Memory B cell (primary cell): ENCODE results near the gene CMIP.

Experiments used
- ATAC-seq: fragments of 150-1000 bp; cut with Tn5 transposase; 2 replicates; pipeline ENCODE4 v1.10.0; 2021; ENCODE audit warnings: low read depth, mild to moderate bottlenecking, moderate library complexity
- DNase-seq, 2 donors: peaks; one replicate each; pipeline ENCODE4 v3.0.0; 2022; ENCODE audit warnings: low spot score in 2 of 2
- H3K27ac Mint-ChIP-seq: one replicate; pipeline ENCODE4 v1.8.0; 2022; ENCODE audit warnings: mild to moderate bottlenecking, moderate library complexity, mixed read lengths
- H3K27me3 Mint-ChIP-seq: one replicate; pipeline ENCODE4 v1.8.0; 2022; ENCODE audit warnings: mixed read lengths
- H3K36me3 Mint-ChIP-seq: one replicate; pipeline ENCODE4 v1.8.0; 2022; ENCODE audit warnings: mild to moderate bottlenecking, mixed read lengths
- H3K4me1 Mint-ChIP-seq: one replicate; pipeline ENCODE4 v1.8.0; 2022; ENCODE audit warnings: mixed read lengths
- H3K4me3 Mint-ChIP-seq: one replicate; pipeline ENCODE4 v1.8.0; 2022; ENCODE audit warnings: mild to moderate bottlenecking, moderate library complexity, mixed read lengths
- H3K9me3 Mint-ChIP-seq: one replicate; pipeline ENCODE4 v1.8.0; 2022; ENCODE audit warnings: mixed read lengths

Gene CMIP

GRCh38 chr16:81611721-81612120 lies 167.1 kb downstream of the CMIP start:
- Mint-ChIP-seq H3K27ac (peak overlapping the region; percentile 12), H3K9me3 (no peaks in the 10 kb centered on the region), H3K4me3 (no peak overlapping the region)

GRCh38 chr16:81612351-81613163 lies 167.9 kb downstream of the CMIP start:
- H3K36me3 Mint-ChIP-seq: peaks cover 9% of the 10 kb centered on the region
- no peaks in the 10 kb centered on the region for H3K27me3 Mint-ChIP-seq
- no peak for DNase-seq

More at GRCh38 chr16:81611721-81612120, 167.1 kb downstream of the CMIP start:
- Mint-ChIP-seq H3K36me3 (peaks cover 9% of the 10 kb centered on the region), H3K27me3 (no peaks in the 10 kb centered on the region), H3K4me1 (peaks cover 22% of the 10 kb centered on the region)
- no peak for ATAC-seq
- DNase-seq: no peak

GRCh38 chr16:81614171-81614570 lies 169.6 kb downstream of the CMIP start:
- Mint-ChIP-seq H3K27me3 (no peaks in the 10 kb centered on the region), H3K36me3 (peaks cover 10% of the 10 kb centered on the region), H3K4me3 (no peak overlapping the region), H3K4me1 (peaks cover 15% of the 10 kb centered on the region), H3K9me3 (no peaks in the 10 kb centered on the region), H3K27ac (no peak overlapping the region)
- no peak for DNase-seq
- ATAC-seq: no peak

More at GRCh38 chr16:81612351-81613163, 167.9 kb downstream of the CMIP start:
- Mint-ChIP-seq H3K4me3 (no peak overlapping the region), H3K4me1 (peaks cover 23% of the 10 kb centered on the region), H3K9me3 (no peaks in the 10 kb centered on the region), H3K27ac (no peak overlapping the region)
- ATAC-seq: no peak

- no peak for DNase-seq
- H3K9me3 Mint-ChIP-seq: no peaks in the 10 kb centered on the region
- no peak for ATAC-seq
- no peak overlapping the region for H3K27ac Mint-ChIP-seq
- H3K36me3 Mint-ChIP-seq: peaks cover 7% of the 10 kb centered on the region
- H3K4me3 Mint-ChIP-seq: no peak overlapping the region
- no peaks in the 10 kb centered on the region for H3K27me3 Mint-ChIP-seq
- H3K4me1 Mint-ChIP-seq: peaks cover 9% of the 10 kb centered on the region
Measured at GRCh38 chr16:81614654-81615359, 170.2 kb downstream of the CMIP start.

- Mint-ChIP-seq H3K4me1 (peaks cover 9% of the 10 kb centered on the region), H3K27ac (no peak overlapping the region), H3K4me3 (no peak overlapping the region), H3K36me3 (peaks cover 7% of the 10 kb centered on the region), H3K27me3 (no peaks in the 10 kb centered on the region), H3K9me3 (no peaks in the 10 kb centered on the region)
- ATAC-seq (no peak), DNase-seq (no peak)
Measured at GRCh38 chr16:81615411-81615810, 170.8 kb downstream of the CMIP start.

GRCh38 chr16:81615833-81616232 lies 171.2 kb downstream of the CMIP start:
- DNase-seq (no peak), ATAC-seq (no peak)
- Mint-ChIP-seq H3K27me3 (no peaks in the 10 kb centered on the region), H3K36me3 (peaks cover 7% of the 10 kb centered on the region), H3K4me3 (no peak overlapping the region), H3K27ac (peak overlapping the region; percentile 84), H3K4me1 (peaks cover 9% of the 10 kb centered on the region), H3K9me3 (no peaks in the 10 kb centered on the region)

- DNase-seq: peak; percentile 39 to 63
- Mint-ChIP-seq H3K27me3 (no peaks in the 10 kb centered on the region), H3K27ac (peak overlapping the region; percentile 84), H3K4me1 (peaks cover 7% of the 10 kb centered on the region), H3K9me3 (no peaks in the 10 kb centered on the region), H3K4me3 (peak overlapping the region; percentile 31), H3K36me3 (peaks cover 5% of the 10 kb centered on the region)
- peak; percentile 96 for ATAC-seq
Measured at GRCh38 chr16:81616321-81617020, 171.9 kb downstream of the CMIP start.

- Mint-ChIP-seq H3K36me3 (peaks cover 2% of the 10 kb centered on the region), H3K4me3 (no peak overlapping the region), H3K4me1 (peaks cover 6% of the 10 kb centered on the region), H3K27ac (peak overlapping the region; percentile 84), H3K27me3 (no peaks in the 10 kb centered on the region), H3K9me3 (no peaks in the 10 kb centered on the region)
- no peak for ATAC-seq
- no peak for DNase-seq
Measured at GRCh38 chr16:81617021-81617346, 172.4 kb downstream of the CMIP start.

GRCh38 chr16:81618187-81618586 lies 173.6 kb downstream of the CMIP start:
- H3K4me1 Mint-ChIP-seq: peaks cover 6% of the 10 kb centered on the region
- no peak overlapping the region for H3K4me3 Mint-ChIP-seq
- peaks cover 2% of the 10 kb centered on the region for H3K36me3 Mint-ChIP-seq

GRCh38 chr16:81618661-81619060 lies 174.1 kb downstream of the CMIP start:
- no peak for ATAC-seq
- no peak for DNase-seq
- H3K4me3 Mint-ChIP-seq: no peak overlapping the region
- peaks cover 8% of the 10 kb centered on the region for H3K4me1 Mint-ChIP-seq
- H3K9me3 Mint-ChIP-seq: no peaks in the 10 kb centered on the region
- H3K27ac Mint-ChIP-seq: peak overlapping the region; percentile 3
- no peaks in the 10 kb centered on the region for H3K27me3 Mint-ChIP-seq
- H3K36me3 Mint-ChIP-seq: peaks cover 2% of the 10 kb centered on the region

More at GRCh38 chr16:81618187-81618586, 173.6 kb downstream of the CMIP start:
- ATAC-seq: no peak
- Mint-ChIP-seq H3K27me3 (no peaks in the 10 kb centered on the region), H3K27ac (peak overlapping the region; percentile 3), H3K9me3 (no peaks in the 10 kb centered on the region)
- DNase-seq: no peak

GRCh38 chr16:81620029-81620428 lies 175.4 kb downstream of the CMIP start:
- ATAC-seq (no peak), DNase-seq (no peak)
- H3K9me3 Mint-ChIP-seq: no peaks in the 10 kb centered on the region
- no peaks in the 10 kb centered on the region for H3K27me3 Mint-ChIP-seq
- peaks cover 2% of the 10 kb centered on the region for H3K36me3 Mint-ChIP-seq
- no peak overlapping the region for H3K4me3 Mint-ChIP-seq
- peak overlapping the region; percentile 65 for H3K27ac Mint-ChIP-seq
- H3K4me1 Mint-ChIP-seq: peaks cover 13% of the 10 kb centered on the region

- Mint-ChIP-seq H3K27ac (peak overlapping the region; percentile 65), H3K4me3 (no peak overlapping the region), H3K36me3 (peaks cover 2% of the 10 kb centered on the region)
Measured at GRCh38 chr16:81620796-81621195, 176.2 kb downstream of the CMIP start.

GRCh38 chr16:81621496-81621895 lies 176.9 kb downstream of the CMIP start:
- DNase-seq (no peak), ATAC-seq (no peak)
- Mint-ChIP-seq H3K36me3 (peaks cover 2% of the 10 kb centered on the region), H3K4me3 (no peak overlapping the region), H3K27me3 (no peaks in the 10 kb centered on the region), H3K27ac (peak overlapping the region; percentile 35), H3K4me1 (peaks cover 15% of the 10 kb centered on the region), H3K9me3 (no peaks in the 10 kb centered on the region)

More at GRCh38 chr16:81620796-81621195, 176.2 kb downstream of the CMIP start:
- DNase-seq (no peak), ATAC-seq (no peak)
- peaks cover 16% of the 10 kb centered on the region for H3K4me1 Mint-ChIP-seq
- H3K27me3 Mint-ChIP-seq: no peaks in the 10 kb centered on the region
- no peaks in the 10 kb centered on the region for H3K9me3 Mint-ChIP-seq
